K562 (cell line): ENCODE data around the gene STS. TPM values are rescaled to one million over a fixed set of nuclear protein-coding genes. Genes with fewer than 3 reads are reported as not detected.
A peak's percentile ranks its signal among the peaks of the same experiment; 100 is the strongest.

Experiments
- ATAC-seq: fragments of 200-7000 bp; cut with Tn5 transposase; 3 replicates; pipeline ENCODE4 v1.9.1; 2020; ENCODE audit warnings: moderate library complexity
- BruUV-seq: library from RNA; stranded (reverse); fragments of 400-500 nt; replicated peaks from 2 replicates; lab custom pipeline; 2021; lab: Mats Ljungman, UMichigan
- CTCF ChIA-PET: fragments of 300-600 bp; formaldehyde crosslinking; extraction: SDS; loops from one replicate; lab custom pipeline; 2021; ENCODE audit warnings: low intra/inter-chr PET ratio; lab: Yijun Ruan, JAX
- POLR2A ChIA-PET: fragments of 300-600, 350-650 bp; sonication (Branson Sonifier 250); formaldehyde crosslinking; extraction: SDS; loops from one replicate; lab custom pipeline; 2021; ENCODE audit warnings: antibody characterized with exemption, inconsistent platforms; lab: Yijun Ruan, JAX
- DNase-seq, 4 experiments: peaks; one replicate each; pipeline versions ENCODE4 v3.0.0 to v3.0.0-alpha.2; 2011 to 2018; ENCODE audit warnings: low spot score in 3 of 4, mixed read lengths in 3 of 4; ENCODE audit errors: extremely low read depth in 1 of 4
- FAIRE-seq: peaks from 2 replicates; lab custom pipeline; 2011; peaks lifted over from hg19 to GRCh38; lab: Jason Lieb, UNC
- H2AFZ ChIP-seq: 2 replicates; pipeline ENCODE4 v1.6.0; 2011; ENCODE audit warnings: low read depth, low read length, control low read depth, inconsistent platforms
- H3K27ac ChIP-seq: fragments of 200-600 bp; 3 replicates; pipeline ENCODE4 v1.8.0; 2011; ENCODE audit warnings: low read depth, mild to moderate bottlenecking, control low read depth, inconsistent platforms, low read length, moderate library complexity, mixed read lengths; ENCODE audit errors: extremely low read depth
- H3K27me3 ChIP-seq, 2 experiments: fragments of 300-600 bp in 1 of 2; 2 replicates in 1 of 2; 3 replicates in 1 of 2; pipeline versions ENCODE4 v1.6.0 to v1.8.0; 2011; ENCODE audit warnings: inconsistent platforms in 2 of 2, low read length in 2 of 2, mild to moderate bottlenecking in 1 of 2, mixed read lengths in 1 of 2, moderate library complexity in 1 of 2; ENCODE audit not compliant: control insufficient read depth in 2 of 2, insufficient read depth in 2 of 2
- H3K36me3 ChIP-seq: fragments of 300-600 bp; 3 replicates; pipeline ENCODE4 v1.8.0; 2011; ENCODE audit warnings: mild to moderate bottlenecking, low read length, inconsistent platforms; ENCODE audit not compliant: control insufficient read depth, insufficient read depth
- H3K4me1 ChIP-seq, 2 experiments: fragments of 200-600 bp in 1 of 2; replicated peaks in 1 of 2; 2 replicates in 1 of 2; 3 replicates in 1 of 2; pipeline versions ENCODE4 v1.5.1 to v1.8.0; 2011; ENCODE audit warnings: inconsistent platforms in 2 of 2, low read length in 2 of 2, mild to moderate bottlenecking in 1 of 2, mixed read lengths in 1 of 2, moderate library complexity in 1 of 2; ENCODE audit not compliant: control insufficient read depth in 2 of 2, insufficient read depth in 2 of 2
- H3K4me2 ChIP-seq: 2 replicates; pipeline ENCODE4 v1.6.1; 2011; ENCODE audit warnings: low read length, control low read depth, inconsistent platforms, mixed read lengths; ENCODE audit not compliant: insufficient read depth
- H3K4me3 ChIP-seq: fragments of 200-600 bp; sonication (generic), shearing (Covaris generic); 2 replicates; pipeline ENCODE4 v1.5.1; 2016; ENCODE audit warnings: control low read depth, inconsistent platforms
- H3K79me2 ChIP-seq: fragments of 200-600 bp; 3 replicates; pipeline ENCODE4 v1.8.0; 2011; ENCODE audit warnings: low read length, inconsistent platforms; ENCODE audit not compliant: control insufficient read depth, insufficient read depth
- H3K9ac ChIP-seq, 2 experiments: 2 replicates each; pipeline versions ENCODE4 v1.6.0 to v1.6.1; 2011; ENCODE audit warnings: low read depth in 2 of 2, low read length in 2 of 2, control low read depth in 1 of 2, inconsistent platforms in 1 of 2, mild to moderate bottlenecking in 1 of 2, mixed read lengths in 1 of 2; ENCODE audit not compliant: insufficient read depth in 1 of 2
- H3K9me1 ChIP-seq: one replicate; pipeline ENCODE4 v1.6.0; 2011; ENCODE audit warnings: inconsistent platforms, mild to moderate bottlenecking, low read length, moderate library complexity; ENCODE audit not compliant: control insufficient read depth, insufficient read depth
- H3K9me3 ChIP-seq: replicated peaks from 2 replicates; pipeline ENCODE4 v1.5.1; 2011; ENCODE audit warnings: low read depth, low read length, inconsistent platforms; ENCODE audit not compliant: control insufficient read depth, insufficient read depth
- H4K20me1 ChIP-seq: replicated peaks from 2 replicates; pipeline ENCODE4 v1.6.1; 2011; ENCODE audit warnings: low read length, inconsistent platforms, mixed read lengths; ENCODE audit not compliant: control insufficient read depth, insufficient read depth
- FOS ChIP-seq: IDR thresholded peaks from 3 replicates; pipeline ENCODE4 v1.6.1; 2011; ENCODE audit not compliant: insufficient read length; ENCODE audit errors: extremely low read depth
- LCOR ChIP-seq: sonication (generic); formaldehyde crosslinking; IDR thresholded peaks from 2 replicates; pipeline ENCODE4 v1.8.0; 2022; ENCODE audit warnings: mild to moderate bottlenecking, missing genetic modification reagents
- NELFE ChIP-seq: IDR thresholded peaks from 2 replicates; pipeline ENCODE4 v1.6.1; 2011; ENCODE audit warnings: mild to moderate bottlenecking; ENCODE audit not compliant: insufficient read depth, insufficient read length
- TBL1XR1 ChIP-seq, 2 experiments: IDR thresholded peaks; 2 replicates each; pipeline ENCODE4 v1.6.1; 2012; ENCODE audit warnings: improper control_type of control experiment in 2 of 2, low read length in 2 of 2, mild to moderate bottlenecking in 1 of 2
- ZNF124 ChIP-seq: sonication (generic); formaldehyde crosslinking; IDR thresholded peaks from 2 replicates; pipeline ENCODE4 v1.8.1; 2022; ENCODE audit warnings: missing genetic modification reagents
- WGBS: fragments of 100-300 bp; shearing (Covaris generic); methylation state at CpG from one replicate; pipeline ENCODE4 v1.1.6; 2016; ENCODE audit warnings: low coverage, mixed read lengths; ENCODE audit not compliant: insufficient coverage; ENCODE audit errors: missing lambda C conversion rate; 5-methylcytosine and 5-hydroxymethylcytosine counted together
- in situ Hi-C: fragments of 300-500 bp; cut with MboI; formaldehyde crosslinking; loops from 4 replicates; pipeline ENCODE4 v1.15.0; 2018; ENCODE audit warnings: inconsistent platforms, mixed read lengths
- intact Hi-C: fragments of 100-400 bp; cut with micrococcal nuclease; formaldehyde crosslinking; loops from 2 replicates; pipeline ENCODE4 v1.14.2; 2022
- microRNA-seq: library from miRNA; unstranded; fragments of <30 nt; microRNA quantifications from one replicate; pipeline ENCODE4, GENCODE V29; 2018; ENCODE audit warnings: borderline microRNAs expressed
- polyA plus RNA-seq, 8 experiments: library from polyadenylated mRNA; depleted of rRNA in 4 of 8; stranded (reverse) in 5 of 8; unstranded in 3 of 8; fragments of >200 nt; fragmentation: Nextera tagmentation in 2 of 8; fragmentation: Illumina TruSeq in 1 of 8; extraction: Ambion mirVana in 2 of 8; extraction: Trizol in 1 of 8; gene quantifications; 2 replicates each; pipeline versions ENCODE4 v1.2.1 to v1.2.3, GENCODE V29; 2011 to 2014; ENCODE audit warnings: inconsistent platforms in 1 of 8, missing spikeins in 1 of 8
- small RNA-seq: library from RNA; depleted of rRNA; stranded (forward); fragments of <200 nt; gene quantifications from one replicate; pipeline ENCODE3, GENCODE V24; 2014
- total RNA-seq, 7 experiments: library from RNA; depleted of rRNA in 6 of 7; stranded (reverse); fragments of >200 nt in 6 of 7; fragmentation: Illumina TruSeq in 2 of 7; extraction: Trizol in 2 of 7; gene quantifications; 2 replicates each; pipeline versions ENCODE4 v1.2.1 to v1.2.3, GENCODE V29; 2011 to 2021; ENCODE audit warnings: low replicate concordance in 1 of 7
- TF ChIP-seq, protein P1 (sequence below): fragments of 450-650 bp; IDR thresholded peaks from 2 replicates; pipeline ENCODE4 v1.6.1; 2018; ENCODE audit not compliant: partially characterized antibody

The STS gene
- total and polyA plus RNA-seq, 9 of the 15 experiments (the other 6 are each of a cell fraction or from before 2014, with no cell fraction given) = 0.14 to 1.3 (median 0.63) TPM

DNA sequence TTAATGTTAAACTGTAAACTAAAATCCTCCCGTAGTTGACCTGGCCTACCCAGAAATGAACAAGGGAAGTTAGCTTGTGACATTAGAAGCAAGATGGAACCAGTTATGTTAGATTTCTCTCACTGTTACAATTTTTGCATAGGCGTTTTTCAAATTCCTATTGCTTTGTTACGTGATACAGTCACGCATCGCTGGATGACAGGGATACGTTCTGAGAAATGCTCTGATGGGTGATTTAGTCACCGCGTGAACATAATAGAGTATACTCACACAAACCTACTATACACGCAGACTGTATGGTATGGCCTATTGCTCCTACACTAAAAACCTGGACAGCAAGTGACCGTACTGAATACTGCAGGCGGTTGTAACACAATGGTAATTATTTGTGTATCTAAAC lies 47.1 kb downstream of the STS start:
- intact Hi-C loops (no loop called here), in situ Hi-C loops (no loop called here)
- Histone ChIP-seq H3K9me1 (no peaks in the 10 kb centered on the region), H3K4me3 (no peak overlapping the region), H3K36me3 (no peaks in the 10 kb centered on the region), H3K9me3 (no peaks in the 10 kb centered on the region), H3K27me3 (no peaks in the 10 kb centered on the region), H3K79me2 (no peaks in the 10 kb centered on the region), H3K4me1 (no peaks in the 10 kb centered on the region), H3K4me2 (no peak overlapping the region), H4K20me1 (no peaks in the 10 kb centered on the region), H3K27ac (no peak overlapping the region), H2AFZ (no peak overlapping the region), H3K9ac (no peak overlapping the region)
- FAIRE-seq (no peak), ATAC-seq (no peak), DNase-seq (no peak)
- BruUV-seq = no TSS peak
- 34% methylated on average over 11 of the region's 11 CpGs for WGBS
- ChIA-PET CTCF (no interaction called here), POLR2A (no interaction called here)
- TF ChIP-seq, protein P1, sequence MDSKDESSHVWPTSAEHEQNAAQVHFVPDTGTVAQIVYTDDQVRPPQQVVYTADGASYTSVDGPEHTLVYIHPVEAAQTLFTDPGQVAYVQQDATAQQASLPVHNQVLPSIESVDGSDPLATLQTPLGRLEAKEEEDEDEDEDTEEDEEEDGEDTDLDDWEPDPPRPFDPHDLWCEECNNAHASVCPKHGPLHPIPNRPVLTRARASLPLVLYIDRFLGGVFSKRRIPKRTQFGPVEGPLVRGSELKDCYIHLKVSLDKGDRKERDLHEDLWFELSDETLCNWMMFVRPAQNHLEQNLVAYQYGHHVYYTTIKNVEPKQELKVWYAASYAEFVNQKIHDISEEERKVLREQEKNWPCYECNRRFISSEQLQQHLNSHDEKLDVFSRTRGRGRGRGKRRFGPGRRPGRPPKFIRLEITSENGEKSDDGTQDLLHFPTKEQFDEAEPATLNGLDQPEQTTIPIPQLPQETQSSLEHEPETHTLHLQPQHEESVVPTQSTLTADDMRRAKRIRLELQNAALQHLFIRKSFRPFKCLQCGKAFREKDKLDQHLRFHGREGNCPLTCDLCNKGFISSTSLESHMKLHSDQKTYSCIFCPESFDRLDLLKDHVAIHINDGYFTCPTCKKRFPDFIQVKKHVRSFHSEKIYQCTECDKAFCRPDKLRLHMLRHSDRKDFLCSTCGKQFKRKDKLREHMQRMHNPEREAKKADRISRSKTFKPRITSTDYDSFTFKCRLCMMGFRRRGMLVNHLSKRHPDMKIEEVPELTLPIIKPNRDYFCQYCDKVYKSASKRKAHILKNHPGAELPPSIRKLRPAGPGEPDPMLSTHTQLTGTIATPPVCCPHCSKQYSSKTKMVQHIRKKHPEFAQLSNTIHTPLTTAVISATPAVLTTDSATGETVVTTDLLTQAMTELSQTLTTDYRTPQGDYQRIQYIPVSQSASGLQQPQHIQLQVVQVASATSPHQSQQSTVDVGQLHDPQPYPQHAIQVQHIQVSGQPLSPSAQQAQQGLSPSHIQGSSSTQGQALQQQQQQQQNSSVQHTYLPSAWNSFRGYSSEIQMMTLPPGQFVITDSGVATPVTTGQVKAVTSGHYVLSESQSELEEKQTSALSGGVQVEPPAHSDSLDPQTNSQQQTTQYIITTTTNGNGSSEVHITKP = no peak
- TF ChIP-seq LCOR (CRISPR knock-in tag) (no peak), NELFE (no peak), TBL1XR1 (IDR thresholded peaks at IDR 0.05; ENCODE audit: low read length in 2 of 2) (no peak), ZNF124 (no peak), FOS (no peak)

Small RNA genes lying within 50 kb of the gene (microRNA-seq; reads per million reads assigned to microRNA genes)
- not detected for gene MIR4767

Small RNA genes lying within 50 kb of the gene (small RNA-seq; reads per million reads assigned to genes)
- gene MIR4767 = 0.37 reads per million, percentile 6 among the genes with 10 or more reads in this experiment

Other genes starting within 250 kb of the STS start
- gene PUDP, start 441 bp downstream of the STS start, total RNA-seq (2014; rRNA removed) = 13.6 and 13.8 TPM in 2 replicates
- gene PUDP, start 441 bp downstream of the STS start, total RNA-seq (2014; rRNA removed; fragmentation: Illumina TruSeq; extraction: Trizol) = 21.1 and 21.2 TPM in 2 replicates
- 19.0 and 21.4 TPM in 2 replicates for gene PUDP, start 441 bp downstream of the STS start, total RNA-seq (2015; rRNA removed; fragmentation: Illumina TruSeq; extraction: Trizol)
- 29.2 and 31.7 TPM in 2 replicates for gene PUDP, start 441 bp downstream of the STS start, total RNA-seq (2021)
- gene PUDP, start 441 bp downstream of the STS start, polyA plus RNA-seq (2011; rRNA removed) = 36.7 and 48.6 TPM in 2 replicates
- 29.8 and 36.7 TPM in 2 replicates for gene PUDP, start 441 bp downstream of the STS start, polyA plus RNA-seq (2014; fragmentation: Illumina TruSeq; extraction: Trizol)
- 10 to 100 TPM; 61.9 to 63.0 TPM for gene PUDP, start 441 bp downstream of the STS start, polyA plus RNA-seq (2014; fragmentation: Nextera tagmentation; extraction: Ambion mirVana)
- gene PUDP, start 441 bp downstream of the STS start, polyA plus RNA-seq (2014; rRNA removed) = 27.8 and 31.3 TPM in 2 replicates